WI38 (cell line): ENCODE data around the gene CYP1A1.
A peak's percentile ranks its signal among the peaks of the same experiment; 100 is the strongest.

Experiments used
- H3K4me3 ChIP-seq: 2 replicates; pipeline ENCODE4 v1.5.1; 2011; ENCODE audit warnings: low read depth, mild to moderate bottlenecking, control low read depth, low read length
- TF ChIP-seq, protein P1 (sequence below): IDR thresholded peaks from 2 replicates; pipeline ENCODE4 v1.5.1; 2012; ENCODE audit warnings: low read depth, mild to moderate bottlenecking, control low read depth, low read length

Gene CYP1A1

DNA sequence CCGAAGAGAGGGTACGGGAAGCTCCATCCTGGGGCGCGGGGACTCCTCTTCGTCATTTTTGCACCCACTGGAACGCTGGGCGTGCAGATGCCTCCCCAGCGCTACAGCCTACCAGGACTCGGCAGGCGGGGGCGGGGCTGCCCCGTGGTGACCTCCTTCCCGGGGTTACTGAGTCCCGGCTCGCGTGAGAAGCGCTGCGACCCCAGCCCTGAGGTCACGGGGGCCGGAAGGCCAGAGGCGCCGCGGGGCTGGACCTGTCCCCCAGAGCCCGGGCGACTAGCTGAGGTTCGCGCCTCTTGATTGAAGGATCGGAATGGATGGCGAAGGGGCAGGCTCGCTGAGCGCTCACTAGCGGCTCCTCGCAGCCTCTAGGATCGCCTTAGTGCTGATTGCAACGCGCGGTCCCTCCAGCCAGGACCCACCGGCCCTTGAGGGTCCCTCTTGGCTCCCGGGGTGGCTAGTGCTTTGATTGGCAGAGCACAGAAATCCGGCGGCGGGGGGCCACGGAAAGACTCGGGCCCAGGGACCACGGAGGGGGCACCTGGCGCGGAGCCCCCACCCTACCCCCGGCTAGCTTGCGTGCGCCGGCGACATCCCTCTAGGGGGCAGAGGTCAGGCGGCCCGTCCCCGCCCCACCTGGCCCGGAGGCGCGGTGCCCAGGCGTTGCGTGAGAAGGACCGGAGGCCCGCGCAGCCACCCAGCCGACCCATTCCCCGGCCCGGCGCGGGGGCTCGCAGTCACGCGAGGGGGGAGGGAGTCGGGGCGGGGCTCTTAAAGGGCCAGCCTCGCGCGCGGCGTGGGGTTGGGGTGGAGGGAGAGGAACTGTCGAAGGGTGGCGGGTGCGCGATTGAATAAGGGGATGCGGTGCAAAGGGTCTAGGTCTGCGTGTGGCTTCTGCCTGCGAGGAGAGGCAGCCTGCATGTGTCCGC lies 781 bp upstream of the CYP1A1 start:
- peak overlapping the region; percentile 52 for H3K4me3 ChIP-seq
- TF ChIP-seq, protein P1, sequence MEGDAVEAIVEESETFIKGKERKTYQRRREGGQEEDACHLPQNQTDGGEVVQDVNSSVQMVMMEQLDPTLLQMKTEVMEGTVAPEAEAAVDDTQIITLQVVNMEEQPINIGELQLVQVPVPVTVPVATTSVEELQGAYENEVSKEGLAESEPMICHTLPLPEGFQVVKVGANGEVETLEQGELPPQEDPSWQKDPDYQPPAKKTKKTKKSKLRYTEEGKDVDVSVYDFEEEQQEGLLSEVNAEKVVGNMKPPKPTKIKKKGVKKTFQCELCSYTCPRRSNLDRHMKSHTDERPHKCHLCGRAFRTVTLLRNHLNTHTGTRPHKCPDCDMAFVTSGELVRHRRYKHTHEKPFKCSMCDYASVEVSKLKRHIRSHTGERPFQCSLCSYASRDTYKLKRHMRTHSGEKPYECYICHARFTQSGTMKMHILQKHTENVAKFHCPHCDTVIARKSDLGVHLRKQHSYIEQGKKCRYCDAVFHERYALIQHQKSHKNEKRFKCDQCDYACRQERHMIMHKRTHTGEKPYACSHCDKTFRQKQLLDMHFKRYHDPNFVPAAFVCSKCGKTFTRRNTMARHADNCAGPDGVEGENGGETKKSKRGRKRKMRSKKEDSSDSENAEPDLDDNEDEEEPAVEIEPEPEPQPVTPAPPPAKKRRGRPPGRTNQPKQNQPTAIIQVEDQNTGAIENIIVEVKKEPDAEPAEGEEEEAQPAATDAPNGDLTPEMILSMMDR: no peak

DNA sequence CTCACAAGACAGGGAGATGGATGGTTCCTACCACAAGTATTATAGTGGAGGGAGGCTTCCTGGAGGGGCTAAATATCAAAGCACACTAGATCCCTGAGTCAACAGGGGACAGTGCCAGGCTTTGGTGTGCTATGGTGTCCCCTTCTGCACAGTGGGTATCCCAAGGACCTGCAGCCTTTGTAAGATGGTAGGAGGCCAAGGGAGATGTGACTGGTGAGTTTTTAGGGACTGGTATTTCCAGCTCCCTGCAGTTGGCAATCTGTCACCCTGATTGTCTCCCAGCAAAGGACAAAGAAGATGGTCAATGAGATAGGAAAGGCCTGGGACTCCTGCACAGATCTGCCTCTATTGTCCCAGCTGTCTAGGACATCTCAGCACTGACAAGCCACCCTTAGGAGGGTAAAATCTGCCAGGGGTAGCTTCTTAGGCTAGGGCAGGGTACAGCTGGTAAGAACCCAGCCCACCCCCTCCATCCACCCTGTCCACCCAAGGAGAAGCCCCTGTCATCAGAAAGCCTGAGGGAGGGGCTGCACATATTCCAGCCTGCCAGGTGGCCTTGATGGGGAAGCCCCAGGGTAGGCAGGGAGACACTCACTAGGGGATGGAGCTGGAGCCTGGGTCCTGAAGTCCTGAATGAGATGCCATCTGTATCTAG lies 631 bp downstream of the CYP1A1 start:
- TF ChIP-seq, protein P1: no peak
- no peak overlapping the region for H3K4me3 ChIP-seq

DNA sequence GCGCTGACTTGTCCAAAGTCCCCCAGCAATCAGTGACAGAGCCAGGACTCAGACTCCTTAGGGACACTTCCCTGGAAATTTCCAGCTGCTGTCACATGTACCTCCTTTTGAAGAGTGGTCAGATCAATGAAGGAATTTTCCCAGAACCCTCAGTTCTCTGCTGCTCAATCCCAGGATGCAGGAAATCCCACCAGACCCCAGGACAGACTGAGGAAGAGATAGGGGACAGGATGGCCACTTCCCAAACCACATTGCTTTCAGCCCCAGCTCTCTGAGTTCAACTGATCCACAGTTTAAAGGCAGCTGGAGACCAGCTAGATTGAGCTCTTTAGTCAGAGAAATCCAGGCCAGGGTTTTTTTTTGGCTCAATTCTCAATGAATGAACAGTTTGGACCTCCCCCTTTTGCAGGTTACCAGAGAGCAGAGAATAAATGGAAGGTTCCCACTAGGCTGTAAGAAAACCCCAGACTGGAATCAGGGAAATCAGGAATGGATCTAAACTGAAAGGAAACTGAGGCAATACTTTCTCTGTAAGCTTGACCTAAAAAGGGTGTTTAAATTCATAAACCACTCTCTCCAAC lies 1.5 kb downstream of the CYP1A1 start:
- no peak overlapping the region for H3K4me3 ChIP-seq
- TF ChIP-seq, protein P1: no peak

DNA sequence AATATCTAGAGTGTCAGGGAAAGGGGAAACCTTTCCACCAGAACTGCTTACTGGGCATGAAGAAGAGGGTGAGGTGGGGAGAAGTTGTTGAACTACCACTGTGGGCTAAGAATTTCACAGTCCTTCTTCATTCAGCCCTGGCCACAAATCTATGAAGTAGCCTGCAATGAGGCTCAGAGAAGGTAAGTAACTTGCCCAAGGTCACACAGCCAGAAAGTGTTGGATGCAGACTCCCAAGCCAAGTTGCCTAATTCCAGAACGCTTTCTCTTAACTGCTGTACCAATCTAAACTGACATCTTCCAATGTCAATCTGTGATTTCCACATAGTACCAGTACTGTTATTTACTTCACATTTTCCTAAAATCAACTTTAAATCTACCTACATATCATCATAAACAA lies 2.1 kb downstream of the CYP1A1 start:
- no peak overlapping the region for H3K4me3 ChIP-seq
- TF ChIP-seq, protein P1: no peak

DNA sequence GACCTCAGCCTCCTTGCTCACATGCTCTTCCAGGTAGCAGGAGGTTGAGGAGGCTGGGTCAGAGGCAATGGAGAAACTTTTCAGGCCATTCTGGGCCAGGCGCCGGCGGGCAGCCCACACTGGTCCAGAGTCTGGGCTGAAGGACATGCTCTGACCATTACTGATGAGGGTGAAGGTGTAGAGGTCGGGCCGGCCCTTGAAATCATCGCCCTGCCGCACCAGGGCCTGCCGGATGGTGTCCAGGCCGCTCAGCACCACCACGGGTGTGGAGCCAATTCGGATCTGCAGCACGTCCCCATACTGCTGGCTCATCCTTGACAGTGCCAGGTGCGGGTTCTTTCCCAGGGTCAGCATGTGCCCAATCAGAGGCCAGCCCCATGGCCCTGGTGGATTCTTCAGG lies 2.7 kb downstream of the CYP1A1 start:
- TF ChIP-seq, protein P1: no peak
- no peak overlapping the region for H3K4me3 ChIP-seq

DNA sequence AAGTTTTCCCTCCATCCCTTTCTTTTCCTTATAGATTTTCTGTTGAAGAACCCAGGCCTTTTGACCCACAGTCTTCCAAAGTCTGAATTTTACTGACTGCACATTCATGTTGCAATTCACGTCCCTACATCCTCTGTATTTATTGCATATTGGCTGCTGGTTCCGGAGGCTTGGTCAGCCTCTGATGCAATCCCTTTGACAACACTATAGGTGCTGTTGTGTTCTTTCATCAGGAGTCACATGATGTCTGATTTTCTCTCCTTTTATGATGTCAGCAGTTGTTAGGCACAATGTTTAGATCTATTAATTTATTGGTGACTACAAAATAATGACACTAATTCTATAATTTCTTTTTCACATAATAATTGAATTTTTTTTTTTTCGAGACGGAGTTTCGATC lies 8.7 kb downstream of the CYP1A1 start:
- no peak overlapping the region for H3K4me3 ChIP-seq
- TF ChIP-seq, protein P1: no peak

DNA sequence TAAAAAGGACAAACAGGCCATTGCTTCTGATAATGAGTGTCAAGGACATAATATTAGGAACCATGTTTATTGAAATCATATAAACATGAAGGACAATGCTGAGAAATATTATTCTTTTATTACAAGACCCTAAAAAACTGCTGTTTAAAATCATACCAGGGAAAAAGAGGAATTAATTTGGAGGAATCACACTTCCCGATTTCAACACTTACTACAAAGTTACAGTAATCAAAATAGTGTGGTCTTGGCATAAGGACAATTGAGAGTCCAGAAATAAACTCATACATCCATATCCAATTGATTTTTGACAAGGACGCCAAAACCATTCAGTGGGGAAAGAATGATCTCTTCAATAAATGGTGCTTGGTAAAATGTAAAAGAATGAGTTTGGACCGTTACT lies 13.0 kb downstream of the CYP1A1 start:
- TF ChIP-seq, protein P1: no peak
- no peak overlapping the region for H3K4me3 ChIP-seq
